NCI-H460 (cell line): Measurements from ENCODE around the gene ALKBH6. TPM values are rescaled to one million over a fixed set of nuclear protein-coding genes. Genes with fewer than 3 reads are reported as not detected.
A peak's percentile ranks its signal among the peaks of the same experiment; 100 is the strongest.

Experiments
- DNase-seq: peaks from one replicate; pipeline ENCODE4 v3.0.0-alpha.2; 2016; ENCODE audit warnings: low read depth; ENCODE audit errors: extremely low read depth
- total RNA-seq: library from RNA; depleted of rRNA; stranded (reverse); fragments of >200 nt; shearing (Covaris generic); gene quantifications from 2 replicates; pipeline ENCODE4 v1.2.3, GENCODE V29; 2014; rRNA removed

Gene ALKBH6
- total RNA-seq, 1 experiment from 2014 or later: 25.6 TPM

DNA sequence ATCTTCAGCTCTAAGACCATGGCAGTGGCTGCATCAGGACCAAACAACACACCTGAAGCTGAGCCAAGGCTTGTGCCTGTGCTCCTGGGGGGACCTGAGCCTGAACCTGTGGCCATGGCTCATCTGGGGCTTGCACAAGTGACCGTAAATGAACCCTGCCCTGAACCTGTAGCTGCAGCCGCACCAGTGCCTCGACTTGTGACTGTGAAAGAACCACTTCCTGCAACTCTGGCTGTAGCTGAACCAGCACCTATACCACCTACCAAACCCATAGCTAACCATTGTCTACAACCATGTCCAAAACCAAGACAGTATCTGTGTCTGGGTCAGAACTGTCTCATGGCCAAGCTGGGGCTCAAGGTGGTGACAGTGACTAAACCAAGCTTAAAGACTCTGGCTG is 47.2 kb downstream of the ALKBH6 start:
- DNase-seq: no peak

DNA sequence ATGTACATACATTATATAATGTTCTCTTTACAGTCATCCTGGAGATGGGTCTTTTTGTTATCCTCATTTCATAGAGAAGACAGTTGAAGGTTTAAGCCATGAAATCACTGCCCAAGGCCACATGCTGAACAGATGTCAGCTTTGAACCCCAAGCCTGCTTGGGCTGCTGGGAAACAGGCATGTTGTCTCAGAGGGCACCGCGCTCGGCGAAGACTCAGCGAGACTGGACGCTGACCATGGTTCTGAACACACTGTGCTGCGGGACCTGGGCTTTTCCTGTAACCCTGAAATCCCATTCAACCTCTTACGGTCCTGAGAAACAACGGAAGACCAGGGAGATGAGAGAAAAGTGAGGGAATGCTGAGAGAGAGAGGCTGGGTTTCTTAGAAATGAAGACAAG is 50.5 kb downstream of the ALKBH6 start:
- peak; percentile 52 for DNase-seq

DNA sequence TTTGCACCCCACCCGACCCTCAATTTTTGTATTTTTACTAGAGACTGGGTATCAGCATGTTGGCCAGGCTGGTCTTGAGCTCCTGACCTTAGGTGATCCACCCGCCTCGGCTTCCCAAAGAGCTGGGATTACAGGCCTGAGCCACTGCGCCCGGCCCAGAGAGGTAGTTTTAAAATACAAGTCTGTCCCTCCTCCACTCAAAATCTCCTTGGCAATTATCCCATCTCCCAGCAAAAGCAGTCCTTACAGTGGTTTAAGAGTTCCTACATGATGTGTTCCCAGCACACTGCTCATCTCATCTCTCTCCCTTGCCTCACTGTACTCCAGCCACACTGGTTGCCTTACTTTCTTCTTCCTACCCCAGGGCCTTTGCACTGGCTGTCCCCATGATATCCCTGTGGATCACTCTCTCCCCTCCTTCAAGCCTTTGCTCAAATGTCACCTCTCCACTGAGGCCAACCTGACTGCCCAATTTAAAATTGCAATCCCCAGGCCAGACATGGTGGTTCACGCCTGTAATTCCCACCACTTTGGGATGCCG is 53.5 kb downstream of the ALKBH6 start:
- no peak for DNase-seq

DNA sequence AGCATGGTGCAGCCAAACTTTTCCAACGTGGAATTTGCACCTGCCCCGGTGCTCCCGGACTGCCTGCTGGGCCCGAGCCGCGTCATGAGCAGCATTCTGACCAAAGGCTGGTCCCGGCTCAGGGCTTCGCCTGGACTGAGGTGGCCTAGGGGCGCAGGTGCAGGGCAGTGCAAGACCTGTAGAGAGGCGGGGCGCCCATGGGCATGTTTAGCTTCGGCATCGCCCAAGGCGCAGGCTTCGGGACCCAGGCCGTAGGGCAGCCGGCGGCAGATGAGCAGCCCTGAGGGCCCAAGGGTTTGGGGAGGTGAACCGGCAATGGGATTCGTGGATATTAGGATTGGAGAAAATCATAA is 54.1 kb downstream of the ALKBH6 start:
- DNase-seq: no peak

Other genes with a start within 250 kb of the ALKBH6 start
- 3.1 and 3.5 TPM in 2 replicates for gene ARHGAP33, start 238.6 kb downstream of the ALKBH6 start, total RNA-seq
- gene PRODH2, start 201.4 kb downstream of the ALKBH6 start, total RNA-seq: not detected in 2 replicates
- not detected in 2 replicates for gene NPHS1, start 161.7 kb downstream of the ALKBH6 start, total RNA-seq
- 0.12 and 0.32 TPM in 2 replicates for gene KIRREL2, start 157.3 kb downstream of the ALKBH6 start, total RNA-seq
- 12.2 and 19.5 TPM in 2 replicates for gene APLP1, start 145.6 kb downstream of the ALKBH6 start, total RNA-seq
- 4.3 and 5.1 TPM in 2 replicates for gene NFKBID, start 113.7 kb downstream of the ALKBH6 start, total RNA-seq
- gene HCST, start 111.7 kb downstream of the ALKBH6 start, total RNA-seq: not detected in 2 replicates
- gene TYROBP, start 105.9 kb downstream of the ALKBH6 start, total RNA-seq: 0.64 TPM in 1 of 2 replicates, not detected in the other
- gene LRFN3, start 77.8 kb downstream of the ALKBH6 start, total RNA-seq: 3.5 and 6.1 TPM in 2 replicates
- 19.8 and 26.1 TPM in 2 replicates for gene SDHAF1, start 19.0 kb downstream of the ALKBH6 start, total RNA-seq
- gene SYNE4, start 5.4 kb downstream of the ALKBH6 start, total RNA-seq: 0.22 and 0.26 TPM in 2 replicates
- gene CLIP3, start 18.7 kb upstream of the ALKBH6 start, total RNA-seq: 0.27 and 0.35 TPM in 2 replicates
- gene THAP8, start 40.1 kb upstream of the ALKBH6 start, total RNA-seq: 2.9 and 3.0 TPM in 2 replicates
- gene WDR62, start 40.7 kb upstream of the ALKBH6 start, total RNA-seq: 12.3 and 13.7 TPM in 2 replicates
- gene OVOL3, start 96.9 kb upstream of the ALKBH6 start, total RNA-seq: not detected in 2 replicates
- 90.1 and 139 TPM in 2 replicates for gene POLR2I, start 100.7 kb upstream of the ALKBH6 start, total RNA-seq
- 147 and 154 TPM in 2 replicates for gene TBCB, start 101.3 kb upstream of the ALKBH6 start, total RNA-seq
- 417 and 452 TPM in 2 replicates for gene CAPNS1, start 125.9 kb upstream of the ALKBH6 start, total RNA-seq
- not detected in 2 replicates for gene COX7A1, start 138.2 kb upstream of the ALKBH6 start, total RNA-seq
- gene ZNF565, start 200.5 kb upstream of the ALKBH6 start, total RNA-seq: 5.4 and 6.5 TPM in 2 replicates
- 132 and 138 TPM in 2 replicates for gene ZNF146, start 200.9 kb upstream of the ALKBH6 start, total RNA-seq